HG03460 (cell line): ENCODE measurements around the gene ATP2A3.
A peak's percentile ranks its signal among the peaks of the same experiment; 100 is the strongest.

Source experiments
- ATAC-seq: cut with Tn5 transposase; IDR thresholded peaks from one replicate; pipeline ENCODE4 v1.9.1; 2021; ENCODE audit not compliant: unreplicated experiment

Gene ATP2A3

GRCh38 chr17:3964203-3965117 is at the start of gene ATP2A3:
TSS of gene ATP2A3 (minus strand) at chr17:3964437. CDS start at chr17:3964291, 146 bp downstream.
- peak; percentile 32 for ATAC-seq

- ATAC-seq = no peak
Measured at GRCh38 chr17:4010754-4011153, 46.5 kb upstream of the ATP2A3 start.

- ATAC-seq = no peak
Measured at GRCh38 chr17:4009186-4009785, 45.0 kb upstream of the ATP2A3 start.

GRCh38 chr17:4008441-4009185 is 44.4 kb upstream of the ATP2A3 start:
- no peak for ATAC-seq

- ATAC-seq = no peak
Measured at GRCh38 chr17:4008082-4008435, 43.8 kb upstream of the ATP2A3 start.

- no peak for ATAC-seq
Measured at GRCh38 chr17:4007346-4008081, 43.3 kb upstream of the ATP2A3 start.

- no peak for ATAC-seq
Measured at GRCh38 chr17:4006745-4007211, 42.5 kb upstream of the ATP2A3 start.

- ATAC-seq = no peak
Measured at GRCh38 chr17:4006165-4006589, 41.9 kb upstream of the ATP2A3 start.

GRCh38 chr17:4005296-4006164 is 41.3 kb upstream of the ATP2A3 start:
- no peak for ATAC-seq

- no peak for ATAC-seq
Measured at GRCh38 chr17:4004517-4005295, 40.5 kb upstream of the ATP2A3 start.

- no peak for ATAC-seq
Measured at GRCh38 chr17:4003501-4004421, 39.5 kb upstream of the ATP2A3 start.

- ATAC-seq = no peak
Measured at GRCh38 chr17:4003131-4003500, 38.9 kb upstream of the ATP2A3 start.

GRCh38 chr17:4001048-4001590 is 36.9 kb upstream of the ATP2A3 start:
- ATAC-seq = no peak

GRCh38 chr17:3998436-3998835 is 34.2 kb upstream of the ATP2A3 start:
- no peak for ATAC-seq

- no peak for ATAC-seq
Measured at GRCh38 chr17:3995067-3995466, 30.8 kb upstream of the ATP2A3 start.

GRCh38 chr17:3994221-3994576 is 30.0 kb upstream of the ATP2A3 start:
- ATAC-seq = no peak

- no peak for ATAC-seq
Measured at GRCh38 chr17:3993493-3994220, 29.4 kb upstream of the ATP2A3 start.
